ENCODE measurements around the gene ZBTB7B.

The ZBTB7B gene

GRCh38 chr1:155017041-155017945 is 14.7 kb downstream of the ZBTB7B start:
- DNase-seq (ENCODE audit: low spot score) = peak; percentile 87

- DNase-seq (ENCODE audit: low spot score) = no peak
Measured at GRCh38 chr1:155017946-155018316, 15.3 kb downstream of the ZBTB7B start.

GRCh38 chr1:155018617-155019348 is 16.2 kb downstream of the ZBTB7B start:
- DNase-seq (ENCODE audit: low spot score) = no peak

- no peak for DNase-seq (ENCODE audit: low spot score)
Measured at GRCh38 chr1:155019377-155020245, 17.0 kb downstream of the ZBTB7B start.

GRCh38 chr1:155022136-155022926 is 19.7 kb downstream of the ZBTB7B start:
- no peak for DNase-seq (ENCODE audit: low spot score)

DNA sequence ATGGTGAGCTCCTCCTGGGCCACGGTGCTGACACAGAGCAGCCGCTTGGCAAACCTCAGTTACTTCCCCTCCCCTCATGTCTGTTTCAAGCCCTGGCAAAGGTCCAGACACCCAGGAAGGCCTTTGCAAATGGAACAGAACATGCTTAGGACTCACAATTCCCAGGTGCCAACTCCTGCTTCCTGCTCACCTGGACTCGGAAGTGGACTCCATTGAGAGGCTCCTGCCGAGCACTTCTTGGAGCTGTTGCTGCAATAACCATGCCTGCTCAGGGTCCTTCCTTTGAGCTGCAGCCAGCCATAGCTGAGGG is 20.3 kb downstream of the ZBTB7B start:
- no peak for DNase-seq (ENCODE audit: low spot score)

GRCh38 chr1:155023627-155024026 is 21.0 kb downstream of the ZBTB7B start:
- DNase-seq (ENCODE audit: low spot score) = no peak

DNA sequence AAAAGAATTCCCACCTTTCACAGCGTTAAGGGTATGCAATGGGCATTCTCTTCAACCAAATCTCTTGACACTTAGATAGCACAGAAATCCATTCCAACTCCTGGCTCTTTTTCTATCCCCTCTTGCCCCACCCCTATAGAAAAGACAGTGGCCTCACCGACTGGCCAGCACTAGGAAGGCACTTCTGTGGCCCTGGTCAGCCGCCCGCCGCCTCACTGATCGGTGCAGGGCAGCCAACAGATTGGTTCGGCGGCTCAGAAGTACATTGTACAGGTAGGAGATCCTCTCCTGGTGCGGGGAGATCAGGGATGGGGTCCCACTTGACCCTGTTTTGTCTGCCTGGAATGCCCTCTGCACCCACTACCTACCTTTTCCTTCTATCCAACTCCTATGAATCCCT is 21.7 kb downstream of the ZBTB7B start:
- DNase-seq (ENCODE audit: low spot score) = no peak

DNA sequence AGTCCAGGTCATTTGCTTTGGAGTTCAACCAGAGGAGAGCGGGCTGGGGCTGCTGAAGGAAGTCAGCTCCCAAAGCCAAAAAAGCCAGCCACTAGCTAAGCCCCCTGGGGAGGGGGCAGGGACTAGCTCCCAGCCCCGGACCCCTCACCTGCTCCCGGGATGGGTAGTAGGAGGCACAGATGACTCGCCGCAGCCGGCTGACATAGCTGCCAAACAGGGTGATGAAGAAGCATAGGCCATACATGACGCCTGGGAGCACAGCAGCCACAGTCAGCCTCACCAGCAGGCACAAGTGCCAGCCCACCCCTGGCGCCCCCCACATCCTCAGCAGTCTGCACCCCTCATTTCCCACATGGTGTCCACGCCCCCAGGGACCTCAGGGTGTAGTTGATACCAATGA is 23.6 kb downstream of the ZBTB7B start:
- no peak for DNase-seq (ENCODE audit: low spot score)

DNA sequence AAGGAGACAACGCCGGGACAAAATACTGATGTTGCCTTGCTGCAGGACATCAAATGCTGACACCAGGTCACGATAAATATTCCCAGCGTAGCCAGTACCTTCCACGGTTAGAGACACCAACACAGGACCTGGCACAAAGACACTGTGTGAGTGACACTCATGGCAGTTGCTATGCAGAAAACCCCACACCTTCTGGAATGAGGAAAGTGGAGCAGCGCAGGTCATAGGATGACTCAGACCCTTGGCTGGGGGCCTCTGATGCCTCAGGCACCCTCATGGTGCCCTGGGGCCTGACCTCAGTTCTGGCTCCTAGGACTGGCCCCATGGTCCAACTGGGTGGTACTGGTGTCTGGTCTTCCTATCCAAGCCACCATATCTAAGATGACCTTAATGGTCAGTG is 24.0 kb downstream of the ZBTB7B start:
- DNase-seq (ENCODE audit: low spot score) = no peak

- DNase-seq (ENCODE audit: low spot score) = no peak
Measured at GRCh38 chr1:155029513-155030242, 27.1 kb downstream of the ZBTB7B start.

- DNase-seq (ENCODE audit: low spot score) = no peak
Measured at GRCh38 chr1:155030243-155030795, 27.7 kb downstream of the ZBTB7B start.

- DNase-seq (ENCODE audit: low spot score) = no peak
Measured at GRCh38 chr1:155030899-155031298, 28.3 kb downstream of the ZBTB7B start.

DNA sequence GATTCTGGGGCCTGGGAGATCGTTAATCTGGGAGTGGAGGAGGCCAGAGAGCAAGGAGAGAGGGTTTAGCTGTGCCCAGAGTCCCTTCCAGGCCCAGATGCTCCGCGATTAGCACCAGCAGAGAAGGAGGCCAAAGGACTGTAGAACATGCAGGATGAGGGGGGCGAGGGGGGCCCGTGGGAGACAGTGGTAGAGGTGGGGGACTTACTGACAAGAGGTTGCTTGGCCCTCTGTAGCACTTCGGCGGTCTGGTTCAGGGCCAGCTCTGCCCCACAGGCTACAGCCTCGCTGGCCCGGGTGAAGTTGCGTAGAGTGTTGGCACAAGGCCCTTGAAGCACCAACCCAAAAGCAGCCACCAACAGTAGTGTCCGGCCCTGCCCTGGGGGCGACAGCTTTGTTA is 30.3 kb downstream of the ZBTB7B start:
- no peak for DNase-seq (ENCODE audit: low spot score)

- DNase-seq (ENCODE audit: low spot score) = no peak
Measured at GRCh38 chr1:155033524-155033923, 30.9 kb downstream of the ZBTB7B start, which contains the start of the genes DCST1 and DCST2. DCST1 (plus strand) TSS chr1:155033824; CDS start chr1:155034037, 213 bp downstream. DCST2 (minus strand) TSS chr1:155033781; CDS start chr1:155033701, 80 bp downstream.

- DNase-seq (ENCODE audit: low spot score) = no peak
Measured at GRCh38 chr1:155034318-155035208, 32.0 kb downstream of the ZBTB7B start.

GRCh38 chr1:155035936-155036335 is 33.3 kb downstream of the ZBTB7B start:
- no peak for DNase-seq (ENCODE audit: low spot score)

- DNase-seq (ENCODE audit: low spot score) = no peak
Measured at GRCh38 chr1:155037043-155037442, 34.4 kb downstream of the ZBTB7B start.

DNA sequence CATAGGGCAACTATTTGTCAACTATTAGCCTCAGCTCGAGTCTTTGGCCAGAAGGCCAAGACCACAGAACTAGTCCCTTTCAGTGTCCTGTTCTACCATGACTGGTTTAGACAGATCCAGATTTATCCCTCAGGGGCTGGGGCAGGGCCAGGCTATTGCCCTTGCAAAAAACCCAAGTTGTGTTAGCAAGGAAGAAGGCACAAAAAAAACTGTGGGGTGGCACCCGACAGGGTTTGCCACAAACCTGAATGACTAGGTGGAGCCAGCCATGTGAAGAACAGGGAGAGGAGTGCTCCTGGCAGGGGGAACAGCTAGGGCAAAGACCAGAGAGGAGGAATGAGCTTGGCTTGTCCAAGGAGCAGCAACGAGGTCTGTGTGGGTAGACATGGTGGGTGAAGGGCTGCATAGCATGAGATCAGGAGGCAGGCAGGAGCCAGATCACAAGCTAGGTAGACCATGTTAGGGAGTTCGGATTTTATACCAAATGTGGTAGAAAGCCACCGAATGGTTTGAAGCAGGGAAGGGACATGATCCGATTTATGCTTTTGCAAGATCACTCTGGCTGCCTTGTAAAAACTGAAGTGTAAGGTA is 35.3 kb downstream of the ZBTB7B start:
- DNase-seq (ENCODE audit: low spot score) = no peak
